Spleen (tissue), 11 donors: ENCODE measurements around the gene SLAMF6. TPM values are rescaled to one million over a fixed set of nuclear protein-coding genes. Genes with fewer than 3 reads are reported as not detected.
A peak's percentile ranks its signal among the peaks of the same experiment; 100 is the strongest.

ENCODE experiments used
- DNase-seq: peaks from one replicate; pipeline ENCODE4 v3.0.0-alpha.2; 2020
- H3K27ac ChIP-seq, 8 donors: fragments of 200-600 bp; sonication (generic) in 7 of 8; 1 replicate in 4 of 8; 2 replicates in 4 of 8; pipeline versions ENCODE4 v1.5.0 to v1.8.0; 2016 to 2021; ENCODE audit warnings: inconsistent platforms in 4 of 8, mild to moderate bottlenecking in 4 of 8, moderate library complexity in 1 of 8
- H3K27me3 ChIP-seq, 7 donors: fragments of 200-600 bp; sonication (generic) in 6 of 7; replicated peaks in 1 of 7; 1 replicate in 4 of 7; 2 replicates in 3 of 7; pipeline versions ENCODE4 v1.5.0 to v1.8.0; 2016 to 2021; ENCODE audit warnings: inconsistent platforms in 3 of 7, mild to moderate bottlenecking in 1 of 7
- H3K36me3 ChIP-seq, 6 donors: fragments of 200-600 bp; sonication (generic) in 5 of 6; 1 replicate in 4 of 6; 2 replicates in 2 of 6; pipeline versions ENCODE4 v1.5.0 to v1.8.0; 2016 to 2021; ENCODE audit warnings: inconsistent platforms in 2 of 6
- H3K4me1 ChIP-seq, 6 donors: fragments of 200-600 bp; sonication (generic) in 5 of 6; 1 replicate in 3 of 6; 2 replicates in 3 of 6; pipeline versions ENCODE4 v1.5.0 to v1.8.0; 2016 to 2021; ENCODE audit warnings: inconsistent platforms in 3 of 6
- H3K4me3 ChIP-seq, 8 donors: fragments of 200-600 bp; sonication (generic) in 7 of 8; 1 replicate in 4 of 8; 2 replicates in 4 of 8; pipeline versions ENCODE4 v1.5.0 to v1.8.0; 2016 to 2021; ENCODE audit warnings: inconsistent platforms in 4 of 8, mild to moderate bottlenecking in 4 of 8, moderate library complexity in 2 of 8
- H3K9me3 ChIP-seq, 8 donors: fragments of 200-600 bp; sonication (generic) in 7 of 8; 1 replicate in 4 of 8; 2 replicates in 4 of 8; pipeline versions ENCODE4 v1.5.0 to v1.8.0; 2016 to 2021; ENCODE audit warnings: inconsistent platforms in 4 of 8
- CTCF ChIP-seq, 11 experiments: fragments of 200-600 bp in 7 of 11; fragments of 450-650 bp in 4 of 11; sonication (generic) in 4 of 11; IDR thresholded peaks in 8 of 11; conservative IDR thresholded peaks in 3 of 11; 1 replicate in 7 of 11; 2 replicates in 4 of 11; pipeline versions ENCODE4 v1.4.0 to v1.8.0; 2016 to 2021; ENCODE audit warnings: antibody characterized with exemption in 11 of 11, inconsistent platforms in 4 of 11, mild to moderate bottlenecking in 1 of 11
- POLR2A ChIP-seq, 3 donors: fragments of 450-650 bp; IDR thresholded peaks; one replicate each; pipeline ENCODE4 v1.5.1; 2017; ENCODE audit warnings: antibody characterized with exemption in 3 of 3, mild to moderate bottlenecking in 1 of 3
- POLR2AphosphoS5 ChIP-seq, 3 donors: sonication (generic); formaldehyde crosslinking; IDR thresholded peaks; one replicate each; pipeline ENCODE4 v1.5.1; 2017; ENCODE audit warnings: antibody characterized with exemption in 3 of 3
- WGBS, 5 donors: extraction: QIAGEN DNeasy Blood & Tissue Kit in 3 of 5; methylation state at CpG; one replicate each; pipeline versions ENCODE4 v1.1.5 to v1.1.7; 2013 to 2018; 5-methylcytosine and 5-hydroxymethylcytosine counted together
- intact Hi-C: fragments of 100-400 bp; cut with DNase I; formaldehyde crosslinking; loops from one replicate; pipeline ENCODE4 v1.15.0; 2023; ENCODE audit warnings: low total_unique reads
- polyA plus RNA-seq, 3 donors: library from polyadenylated mRNA; stranded (reverse); fragments of 200-250 nt; gene quantifications; one replicate each; pipeline ENCODE4 v1.2.1, GENCODE V29; 2013
- total RNA-seq, 7 donors: library from RNA; depleted of rRNA in 3 of 7; stranded (reverse); fragments of >200 nt in 3 of 7; fragmentation: NEBNext Ultra II Directional in 4 of 7; extraction: Animal tissue kit (Norgen Biotek cat#: 25700) in 4 of 7; gene quantifications; one replicate each; pipeline versions ENCODE4 v1.1.0 to v1.2.1, GENCODE V29; 2016 to 2021
- donor health status: healthy with polysubstance abuse.
- donor health status: DM: no; HTN: no; CAD: no; lungs with moderate emphysema.
- donor health status: DM: no; HTN: no; CAD: no.
- donor health status: Bipolar disorder and iron deficiency.
- donor health status: healthy.
- donor health status: DM: no; HTN: no; CAD: no.
- donor health status: DM: yes; HTN: yes; CAD: no.

The SLAMF6 gene
- total and polyA plus RNA-seq, 10 donors, result 21.5 to 52.4 (median 36.1) TPM

GRCh38 chr1:160489513-160490261 is 33.4 kb downstream of the SLAMF6 start:
- 72 to 85% (median 79%) methylated on average over 4 of the region's 4 CpGs for WGBS, 5 donors
- no peak for DNase-seq
- no peaks in the 10 kb centered on the region for H3K27me3 ChIP-seq
- TF ChIP-seq CTCF (IDR thresholded peaks at IDR 0.05 in 8 of 11, conservative IDR thresholded peaks at IDR 0.05 in 3 of 11), result no peak
- TF ChIP-seq POLR2AphosphoS5 (IDR thresholded peaks at IDR 0.05), result no peak
- no peak for TF ChIP-seq POLR2A (IDR thresholded peaks at IDR 0.05)
- H3K36me3 ChIP-seq, result peaks cover 0 to 93% (median 10%) of the 10 kb centered on the region in 6 donors
- no peak overlapping the region for H3K4me3 ChIP-seq
- intact Hi-C loops, result no loop called here
- peaks cover 0 to 76% (median 10%) of the 10 kb centered on the region in 6 donors for H3K4me1 ChIP-seq
- H3K27ac ChIP-seq, result peak overlapping the region; percentile 50 to 91 (median 78)
- no peaks in the 10 kb centered on the region for H3K9me3 ChIP-seq

- Histone ChIP-seq H3K4me1 (peaks cover 0 to 76% (median 10%) of the 10 kb centered on the region in 6 donors), H3K27ac (peak overlapping the region; percentile 50 to 91 (median 78)), H3K27me3 (no peaks in the 10 kb centered on the region), H3K36me3 (peaks cover 0 to 82% (median 10%) of the 10 kb centered on the region in 6 donors), H3K9me3 (no peaks in the 10 kb centered on the region), H3K4me3 (no peak overlapping the region)
- DNase-seq, result no peak
- TF ChIP-seq POLR2AphosphoS5 (IDR thresholded peaks at IDR 0.05), result peak in 1 of 3 donors; percentile 36
- no peak for TF ChIP-seq POLR2A (IDR thresholded peaks at IDR 0.05)
- TF ChIP-seq CTCF (IDR thresholded peaks at IDR 0.05 in 8 of 11, conservative IDR thresholded peaks at IDR 0.05 in 3 of 11), result peak in 4 of 11 experiments; percentile 7 to 50 (median 27)
- WGBS, 5 donors, result 50 to 77% (median 68%) methylated on average over 4 of the region's 4 CpGs
- intact Hi-C loops, result no loop called here
Observed at GRCh38 chr1:160488347-160489058, 34.6 kb downstream of the SLAMF6 start.

GRCh38 chr1:160486453-160486852 is 36.6 kb downstream of the SLAMF6 start:
- Histone ChIP-seq H3K27ac (peak overlapping the region in 7 of 8 donors; percentile 1 to 91 (median 81)), H3K36me3 (peaks cover 0 to 63% (median 10%) of the 10 kb centered on the region in 6 donors), H3K4me3 (no peak overlapping the region), H3K9me3 (no peaks in the 10 kb centered on the region), H3K4me1 (peaks cover 0 to 72% (median 10%) of the 10 kb centered on the region in 6 donors), H3K27me3 (no peaks in the 10 kb centered on the region)
- no peak for DNase-seq
- intact Hi-C loops, result no loop called here
- TF ChIP-seq POLR2AphosphoS5 (IDR thresholded peaks at IDR 0.05) (no peak), POLR2A (IDR thresholded peaks at IDR 0.05) (no peak), CTCF (IDR thresholded peaks at IDR 0.05 in 8 of 11, conservative IDR thresholded peaks at IDR 0.05 in 3 of 11) (no peak)
- WGBS, 5 donors, result 68 to 77% (median 76%) methylated on average over 4 of the region's 4 CpGs
